ENCODE results near the gene CFAP161. TPM values are rescaled to one million over a fixed set of nuclear protein-coding genes. Genes with fewer than 3 reads are reported as not detected.
"Not testable (repeated sequence)": the region's sequence is repeated elsewhere in the genome, so short reads cannot be mapped to it uniquely, and the experiment has no call there.

Gene CFAP161
- total and polyA plus RNA-seq, 9 donors = 0.15 to 6.0 (median 0.58) TPM; not detected in 1

- no peaks in the 10 kb centered on the region for H3K27me3 ChIP-seq
- H3K9me3 ChIP-seq = no peaks in the 10 kb centered on the region
- no peak overlapping the region for H3K27ac ChIP-seq
- intact Hi-C loops (cut with DNase I) = loop anchor here in 2 of 4 donors (5.0 kb wide), 2 partner anchors 104 to 109 kb away; no protein-coding TSS in a partner anchor
- no peak for DNase-seq
- no peak overlapping the region for H3K4me3 ChIP-seq
- H3K36me3 ChIP-seq = no peaks in the 10 kb centered on the region
- peaks cover 4% of the 10 kb centered on the region for H3K4me1 ChIP-seq (ENCODE audit: insufficient read depth)
- TF ChIP-seq EP300 (IDR thresholded peaks at IDR 0.05) = no peak
- TF ChIP-seq POLR2A (IDR thresholded peaks at IDR 0.05) = no peak
- TF ChIP-seq CTCF (IDR thresholded peaks at IDR 0.05) = no peak
- 93 to 95% (median 95%) methylated on average over 2 of the region's 2 CpGs for WGBS, 3 donors
Observed at GRCh38 chr15:81157939-81158223, 23.8 kb downstream of the CFAP161 start.

- not testable (repeated sequence) for H3K27ac ChIP-seq; H3K9me3 ChIP-seq; DNase-seq; H3K36me3 ChIP-seq; H3K4me1 ChIP-seq (ENCODE audit: insufficient read depth); H3K4me3 ChIP-seq; H3K27me3 ChIP-seq
- intact Hi-C loops (cut with DNase I) = loop anchor here in 2 of 4 donors (5.0 kb wide), 2 partner anchors 104 to 109 kb away; no protein-coding TSS in a partner anchor
- WGBS, 3 donors = 80 to 88% (median 86%) methylated on average over 29 to 37 of the region's 37 CpGs
Observed at GRCh38 chr15:81158561-81158960, 24.5 kb downstream of the CFAP161 start.

- no peak overlapping the region for H3K27ac ChIP-seq
- peak in 4 of 5 donors; percentile 53 to 66 (median 60) for DNase-seq
- WGBS, 3 donors = 25 to 34% (median 33%) methylated on average over 11 of the region's 11 CpGs
Observed at GRCh38 chr15:81160312-81161159, 26.5 kb downstream of the CFAP161 start.

GRCh38 chr15:81161160-81161673 lies 27.1 kb downstream of the CFAP161 start:
- intact Hi-C loops (cut with DNase I) = no loop called here
- Histone ChIP-seq H3K9me3 (no peaks in the 10 kb centered on the region), H3K36me3 (no peaks in the 10 kb centered on the region), H3K27me3 (no peaks in the 10 kb centered on the region), H3K4me1 (ENCODE audit: insufficient read depth) (peaks cover 4% of the 10 kb centered on the region), H3K27ac (no peak overlapping the region), H3K4me3 (no peak overlapping the region)
- 72 to 80% (median 76%) methylated on average over 4 of the region's 4 CpGs for WGBS, 3 donors
- no peak for TF ChIP-seq POLR2A (IDR thresholded peaks at IDR 0.05)
- no peak for TF ChIP-seq CTCF (IDR thresholded peaks at IDR 0.05)
- TF ChIP-seq EP300 (IDR thresholded peaks at IDR 0.05) = no peak
- DNase-seq = no peak

More at GRCh38 chr15:81160312-81161159, 26.5 kb downstream of the CFAP161 start:
- intact Hi-C loops (cut with DNase I) = no loop called here
- H3K4me3 ChIP-seq = no peak overlapping the region
- H3K9me3 ChIP-seq = no peaks in the 10 kb centered on the region
- no peaks in the 10 kb centered on the region for H3K27me3 ChIP-seq
- TF ChIP-seq CTCF (IDR thresholded peaks at IDR 0.05) = no peak
- TF ChIP-seq EP300 (IDR thresholded peaks at IDR 0.05) = no peak
- TF ChIP-seq POLR2A (IDR thresholded peaks at IDR 0.05) = no peak
- no peaks in the 10 kb centered on the region for H3K36me3 ChIP-seq
- peaks cover 4% of the 10 kb centered on the region for H3K4me1 ChIP-seq (ENCODE audit: insufficient read depth)

- Histone ChIP-seq H3K36me3 (no peaks in the 10 kb centered on the region), H3K27ac (no peak overlapping the region), H3K27me3 (no peaks in the 10 kb centered on the region), H3K4me3 (no peak overlapping the region), H3K9me3 (no peaks in the 10 kb centered on the region), H3K4me1 (ENCODE audit: insufficient read depth) (peaks cover 4% of the 10 kb centered on the region)
- intact Hi-C loops (cut with DNase I) = no loop called here
- DNase-seq = no peak
- 75 to 81% (median 76%) methylated on average over 7 of the region's 7 CpGs for WGBS, 3 donors
- TF ChIP-seq EP300 (IDR thresholded peaks at IDR 0.05) (no peak), POLR2A (IDR thresholded peaks at IDR 0.05) (no peak), CTCF (IDR thresholded peaks at IDR 0.05) (no peak)
Observed at GRCh38 chr15:81161851-81162250, 27.8 kb downstream of the CFAP161 start.

Data from ovary (tissue), 9 donors.